K562 (cell line): Measurements from ENCODE around the gene C6orf62. TPM values are rescaled to one million over a fixed set of nuclear protein-coding genes. Genes with fewer than 3 reads are reported as not detected.
A peak's percentile ranks its signal among the peaks of the same experiment; 100 is the strongest.

ENCODE experiments used
- ATAC-seq: fragments of 200-7000 bp; cut with Tn5 transposase; 3 replicates; pipeline ENCODE4 v1.9.1; 2020; ENCODE audit warnings: moderate library complexity
- BruUV-seq: library from RNA; stranded (reverse); fragments of 400-500 nt; replicated peaks from 2 replicates; lab custom pipeline; 2021; lab: Mats Ljungman, UMichigan
- CTCF ChIA-PET: fragments of 300-600 bp; formaldehyde crosslinking; extraction: SDS; loops from one replicate; lab custom pipeline; 2021; ENCODE audit warnings: low intra/inter-chr PET ratio; lab: Yijun Ruan, JAX
- POLR2A ChIA-PET: fragments of 300-600, 350-650 bp; sonication (Branson Sonifier 250); formaldehyde crosslinking; extraction: SDS; loops from one replicate; lab custom pipeline; 2021; ENCODE audit warnings: antibody characterized with exemption, inconsistent platforms; lab: Yijun Ruan, JAX
- DNase-seq, 4 experiments: peaks; one replicate each; pipeline versions ENCODE4 v3.0.0 to v3.0.0-alpha.2; 2011 to 2018; ENCODE audit warnings: low spot score in 3 of 4, mixed read lengths in 3 of 4; ENCODE audit errors: extremely low read depth in 1 of 4
- FAIRE-seq: peaks from 2 replicates; lab custom pipeline; 2011; peaks lifted over from hg19 to GRCh38; lab: Jason Lieb, UNC
- H2AFZ ChIP-seq: 2 replicates; pipeline ENCODE4 v1.6.0; 2011; ENCODE audit warnings: low read depth, low read length, control low read depth, inconsistent platforms
- H3K27ac ChIP-seq: fragments of 200-600 bp; 3 replicates; pipeline ENCODE4 v1.8.0; 2011; ENCODE audit warnings: low read depth, mild to moderate bottlenecking, control low read depth, inconsistent platforms, low read length, moderate library complexity, mixed read lengths; ENCODE audit errors: extremely low read depth
- H3K27me3 ChIP-seq, 2 experiments: fragments of 300-600 bp in 1 of 2; 2 replicates in 1 of 2; 3 replicates in 1 of 2; pipeline versions ENCODE4 v1.6.0 to v1.8.0; 2011; ENCODE audit warnings: inconsistent platforms in 2 of 2, low read length in 2 of 2, mild to moderate bottlenecking in 1 of 2, mixed read lengths in 1 of 2, moderate library complexity in 1 of 2; ENCODE audit not compliant: control insufficient read depth in 2 of 2, insufficient read depth in 2 of 2
- H3K36me3 ChIP-seq: fragments of 300-600 bp; 3 replicates; pipeline ENCODE4 v1.8.0; 2011; ENCODE audit warnings: mild to moderate bottlenecking, low read length, inconsistent platforms; ENCODE audit not compliant: control insufficient read depth, insufficient read depth
- H3K4me1 ChIP-seq, 2 experiments: fragments of 200-600 bp in 1 of 2; replicated peaks in 1 of 2; 2 replicates in 1 of 2; 3 replicates in 1 of 2; pipeline versions ENCODE4 v1.5.1 to v1.8.0; 2011; ENCODE audit warnings: inconsistent platforms in 2 of 2, low read length in 2 of 2, mild to moderate bottlenecking in 1 of 2, mixed read lengths in 1 of 2, moderate library complexity in 1 of 2; ENCODE audit not compliant: control insufficient read depth in 2 of 2, insufficient read depth in 2 of 2
- H3K4me2 ChIP-seq: 2 replicates; pipeline ENCODE4 v1.6.1; 2011; ENCODE audit warnings: low read length, control low read depth, inconsistent platforms, mixed read lengths; ENCODE audit not compliant: insufficient read depth
- H3K4me3 ChIP-seq: fragments of 200-600 bp; sonication (generic), shearing (Covaris generic); 2 replicates; pipeline ENCODE4 v1.5.1; 2016; ENCODE audit warnings: control low read depth, inconsistent platforms
- H3K79me2 ChIP-seq: fragments of 200-600 bp; 3 replicates; pipeline ENCODE4 v1.8.0; 2011; ENCODE audit warnings: low read length, inconsistent platforms; ENCODE audit not compliant: control insufficient read depth, insufficient read depth
- H3K9ac ChIP-seq, 2 experiments: 2 replicates each; pipeline versions ENCODE4 v1.6.0 to v1.6.1; 2011; ENCODE audit warnings: low read depth in 2 of 2, low read length in 2 of 2, control low read depth in 1 of 2, inconsistent platforms in 1 of 2, mild to moderate bottlenecking in 1 of 2, mixed read lengths in 1 of 2; ENCODE audit not compliant: insufficient read depth in 1 of 2
- H3K9me1 ChIP-seq: one replicate; pipeline ENCODE4 v1.6.0; 2011; ENCODE audit warnings: inconsistent platforms, mild to moderate bottlenecking, low read length, moderate library complexity; ENCODE audit not compliant: control insufficient read depth, insufficient read depth
- H3K9me3 ChIP-seq: replicated peaks from 2 replicates; pipeline ENCODE4 v1.5.1; 2011; ENCODE audit warnings: low read depth, low read length, inconsistent platforms; ENCODE audit not compliant: control insufficient read depth, insufficient read depth
- H4K20me1 ChIP-seq: replicated peaks from 2 replicates; pipeline ENCODE4 v1.6.1; 2011; ENCODE audit warnings: low read length, inconsistent platforms, mixed read lengths; ENCODE audit not compliant: control insufficient read depth, insufficient read depth
- ATF1 ChIP-seq, 2 experiments: fragments of 450-650 bp in 1 of 2; IDR thresholded peaks; 2 replicates each; pipeline ENCODE4 v1.6.1; 2016; ENCODE audit warnings: missing compliant biosample characterization in 1 of 2, missing genetic modification characterization in 1 of 2
- CEBPG ChIP-seq, 3 experiments: fragments of 200-800 bp in 1 of 3; sonication (Bioruptor generic) in 1 of 3; sonication (generic) in 1 of 3; formaldehyde crosslinking in 1 of 3; IDR thresholded peaks in 2 of 3; conservative IDR thresholded peaks in 1 of 3; 2 replicates each; pipeline versions ENCODE4 v1.6.1 to v1.8.0; 2016 to 2022; ENCODE audit warnings: missing compliant biosample characterization in 2 of 3, missing genetic modification characterization in 2 of 3, mild to moderate bottlenecking in 1 of 3, missing genetic modification reagents in 1 of 3
- HDGF ChIP-seq: fragments of 450-650 bp; IDR thresholded peaks from 2 replicates; pipeline ENCODE4 v1.6.1; 2016
- MEF2D ChIP-seq: conservative IDR thresholded peaks from 2 replicates; pipeline ENCODE4 v1.6.1; 2016; ENCODE audit warnings: low read depth, missing genetic modification characterization, missing compliant biosample characterization
- MTA1 ChIP-seq: fragments of 450-650 bp; IDR thresholded peaks from 2 replicates; pipeline ENCODE4 v1.6.1; 2017; ENCODE audit warnings: borderline replicate concordance
- MTF1 ChIP-seq: fragments of 250-450 bp; sonication (Bioruptor Pico); IDR thresholded peaks from 2 replicates; pipeline ENCODE4 v1.9.0; 2021; ENCODE audit warnings: moderate library complexity, mild to moderate bottlenecking, inconsistent platforms, borderline replicate concordance
- STAG1 ChIP-seq: sonication (generic); formaldehyde crosslinking; IDR thresholded peaks from 2 replicates; pipeline ENCODE4 v1.5.0; 2020; ENCODE audit warnings: missing genetic modification reagents, borderline replicate concordance
- ZNF212 ChIP-seq: fragments of 450-650 bp; formaldehyde crosslinking; IDR thresholded peaks from 2 replicates; pipeline ENCODE4 v1.4.0; 2020; ENCODE audit warnings: mild to moderate bottlenecking
- WGBS: fragments of 100-300 bp; shearing (Covaris generic); methylation state at CpG from one replicate; pipeline ENCODE4 v1.1.6; 2016; ENCODE audit warnings: low coverage, mixed read lengths; ENCODE audit not compliant: insufficient coverage; ENCODE audit errors: missing lambda C conversion rate; 5-methylcytosine and 5-hydroxymethylcytosine counted together
- in situ Hi-C: fragments of 300-500 bp; cut with MboI; formaldehyde crosslinking; loops from 4 replicates; pipeline ENCODE4 v1.15.0; 2018; ENCODE audit warnings: inconsistent platforms, mixed read lengths
- intact Hi-C: fragments of 100-400 bp; cut with micrococcal nuclease; formaldehyde crosslinking; loops from 2 replicates; pipeline ENCODE4 v1.14.2; 2022
- polyA plus RNA-seq, 8 experiments: library from polyadenylated mRNA; depleted of rRNA in 4 of 8; stranded (reverse) in 5 of 8; unstranded in 3 of 8; fragments of >200 nt; fragmentation: Nextera tagmentation in 2 of 8; fragmentation: Illumina TruSeq in 1 of 8; extraction: Ambion mirVana in 2 of 8; extraction: Trizol in 1 of 8; gene quantifications; 2 replicates each; pipeline versions ENCODE4 v1.2.1 to v1.2.3, GENCODE V29; 2011 to 2014; ENCODE audit warnings: inconsistent platforms in 1 of 8, missing spikeins in 1 of 8
- total RNA-seq, 7 experiments: library from RNA; depleted of rRNA in 6 of 7; stranded (reverse); fragments of >200 nt in 6 of 7; fragmentation: Illumina TruSeq in 2 of 7; extraction: Trizol in 2 of 7; gene quantifications; 2 replicates each; pipeline versions ENCODE4 v1.2.1 to v1.2.3, GENCODE V29; 2011 to 2021; ENCODE audit warnings: low replicate concordance in 1 of 7
- TF ChIP-seq, protein P1 (sequence below): sonication (generic); formaldehyde crosslinking; IDR thresholded peaks from 2 replicates; pipeline ENCODE4 v1.9.0; 2022; ENCODE audit warnings: mild to moderate bottlenecking, missing genetic modification reagents
- TF ChIP-seq, protein P2 (sequence below): fragments of 250-450 bp; sonication (Bioruptor Pico); IDR thresholded peaks from 2 replicates; pipeline ENCODE4 v1.6.1; 2021; ENCODE audit warnings: mild to moderate bottlenecking

C6orf62 gene
- total and polyA plus RNA-seq, 9 of the 15 experiments (the other 6 are each of a cell fraction or from before 2014, with no cell fraction given), result 48.5 to 579 (median 111) TPM

DNA sequence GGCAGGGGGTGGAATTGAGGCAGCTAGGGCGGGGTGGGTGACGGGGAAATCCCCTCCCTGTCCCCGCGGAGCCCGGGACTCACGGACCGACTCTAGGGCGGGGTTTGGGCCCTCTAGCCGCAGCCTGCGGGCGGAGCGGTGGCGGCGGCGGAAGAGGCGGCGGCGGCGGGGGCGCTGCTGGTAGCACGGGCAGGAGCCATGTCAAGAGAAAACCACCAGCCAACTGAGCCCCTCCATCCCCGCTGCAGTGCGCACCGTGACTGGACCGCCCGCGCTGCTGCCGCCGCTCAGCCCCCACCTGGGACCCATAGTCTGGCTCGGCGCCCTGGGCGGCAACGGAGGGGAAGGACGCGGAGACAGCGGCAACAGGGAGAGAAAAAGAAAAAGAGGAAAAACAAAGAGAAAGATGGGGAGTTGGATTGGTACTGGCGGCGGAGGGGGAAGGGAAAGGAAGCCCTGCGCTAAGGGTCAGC lies 1.2 kb upstream of the C6orf62 start:
- 0% methylated on average over 13 of the region's 39 CpGs for WGBS
- FAIRE-seq, result no peak
- Histone ChIP-seq H3K36me3 (peaks cover 41% of the 10 kb centered on the region), H4K20me1 (peaks cover 28% of the 10 kb centered on the region), H2AFZ (0 out of 2 replicates have a peak overlapping the region, but pooled peaks have one; percentile 1), H3K9me3 (no peaks in the 10 kb centered on the region; the same call in 1 of the 2 replicates), H3K4me2 (peak overlapping the region; percentile 93; the same call in 1 of the 2 replicates), H3K9ac (peak overlapping the region; percentile 97 to 99), H3K27me3 (no peaks in the 10 kb centered on the region), H3K4me3 (peak overlapping the region; percentile 94), H3K79me2 (peaks cover 55% of the 10 kb centered on the region), H3K4me1 (peaks cover 6 to 17% of the 10 kb centered on the region in 2 experiments; a peak in 3 of 5 replicates), H3K9me1 (peaks cover 4% of the 10 kb centered on the region), H3K27ac (peak overlapping the region; percentile 97)
- intact Hi-C loops, result loop anchor here (2.0 kb wide), 1 partner anchor 41 kb away; no protein-coding TSS in a partner anchor
- BruUV-seq, result TSS peak; percentile 50
- in situ Hi-C loops, result no loop called here
- peak; percentile 65 for ATAC-seq
- POLR2A ChIA-PET, result interaction anchor here (0.6 to 3.4 kb wide), 9 partner anchors 10 to 287 kb away, joined by 3 to 45 read pairs (median 8); partner anchors contain the start of genes ACOT13, GMNN and TDP2
- CTCF ChIA-PET, result no interaction called here
- peak; percentile 59 to 74 (median 66) for DNase-seq
- TF ChIP-seq, protein P1, sequence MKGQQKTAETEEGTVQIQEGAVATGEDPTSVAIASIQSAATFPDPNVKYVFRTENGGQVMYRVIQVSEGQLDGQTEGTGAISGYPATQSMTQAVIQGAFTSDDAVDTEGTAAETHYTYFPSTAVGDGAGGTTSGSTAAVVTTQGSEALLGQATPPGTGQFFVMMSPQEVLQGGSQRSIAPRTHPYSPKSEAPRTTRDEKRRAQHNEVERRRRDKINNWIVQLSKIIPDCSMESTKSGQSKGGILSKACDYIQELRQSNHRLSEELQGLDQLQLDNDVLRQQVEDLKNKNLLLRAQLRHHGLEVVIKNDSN (CRISPR knock-in tag), result no peak
- TF ChIP-seq MTF1 (CRISPR knock-in tag), result no peak
- no peak for TF ChIP-seq MEF2D (tag)
- no peak for TF ChIP-seq HDGF
- TF ChIP-seq ZNF212, result no peak
- TF ChIP-seq STAG1 (CRISPR knock-in tag), result peak; percentile 24; the same call in 1 of the 2 replicates
- no peak for TF ChIP-seq ATF1 (CRISPR knock-in tag; IDR thresholded peaks at IDR 0.05)
- TF ChIP-seq ATF1 (tag; IDR thresholded peaks at IDR 0.05), result no peak
- no peak for TF ChIP-seq CEBPG (CRISPR knock-in tag; IDR thresholded peaks at IDR 0.05)
- TF ChIP-seq CEBPG (tag; conservative IDR thresholded peaks at IDR 0.05 in 1 of 2, IDR thresholded peaks at IDR 0.05 in 1 of 2), result no peak
- TF ChIP-seq, protein P2, sequence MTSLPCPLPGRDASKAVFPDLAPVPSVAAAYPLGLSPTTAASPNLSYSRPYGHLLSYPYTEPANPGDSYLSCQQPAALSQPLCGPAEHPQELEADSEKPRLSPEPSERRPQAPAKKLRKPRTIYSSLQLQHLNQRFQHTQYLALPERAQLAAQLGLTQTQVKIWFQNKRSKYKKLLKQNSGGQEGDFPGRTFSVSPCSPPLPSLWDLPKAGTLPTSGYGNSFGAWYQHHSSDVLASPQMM (CRISPR knock-in tag), result no peak
- TF ChIP-seq MTA1, result no peak
